ENCODE measurements around the gene GALNTL6.

The GALNTL6 gene

GRCh38 chr4:172596206-172596605 is 783.0 kb downstream of the GALNTL6 start:
- DNase-seq: peak; percentile 5

GRCh38 chr4:172599554-172599953 is 786.4 kb downstream of the GALNTL6 start:
- no peak for DNase-seq

- peak; percentile 85 for DNase-seq
Observed at GRCh38 chr4:172601195-172601594, 788.0 kb downstream of the GALNTL6 start.

GRCh38 chr4:172619218-172619617 is 806.0 kb downstream of the GALNTL6 start:
- DNase-seq: no peak

- DNase-seq: no peak
Observed at GRCh38 chr4:172619798-172620197, 806.6 kb downstream of the GALNTL6 start.

- no peak for DNase-seq
Observed at GRCh38 chr4:172628263-172628662, 815.1 kb downstream of the GALNTL6 start.

GRCh38 chr4:172630280-172630679 is 817.1 kb downstream of the GALNTL6 start:
- DNase-seq: no peak

- DNase-seq: no peak
Observed at GRCh38 chr4:172631832-172632231, 818.6 kb downstream of the GALNTL6 start.

GRCh38 chr4:172648471-172648870 is 835.3 kb downstream of the GALNTL6 start:
- DNase-seq: no peak

GRCh38 chr4:172649143-172649542 is 835.9 kb downstream of the GALNTL6 start:
- no peak for DNase-seq

- DNase-seq: peak; percentile 13
Observed at GRCh38 chr4:172650758-172651530, 837.7 kb downstream of the GALNTL6 start.

- DNase-seq: no peak
Observed at GRCh38 chr4:172651961-172652360, 838.8 kb downstream of the GALNTL6 start.

GRCh38 chr4:172652369-172652768 is 839.2 kb downstream of the GALNTL6 start:
- DNase-seq: peak; percentile 2

GRCh38 chr4:172653676-172654075 is 840.5 kb downstream of the GALNTL6 start:
- no peak for DNase-seq

GRCh38 chr4:172654457-172654856 is 841.3 kb downstream of the GALNTL6 start:
- DNase-seq: peak; percentile 14

- peak; percentile 3 for DNase-seq
Observed at GRCh38 chr4:172656055-172656454, 842.9 kb downstream of the GALNTL6 start.

GRCh38 chr4:172657081-172657480 is 843.9 kb downstream of the GALNTL6 start:
- no peak for DNase-seq

- peak; percentile 36 for DNase-seq
Observed at GRCh38 chr4:172660251-172660650, 847.0 kb downstream of the GALNTL6 start.

GRCh38 chr4:172662113-172662512 is 848.9 kb downstream of the GALNTL6 start:
- DNase-seq: no peak

- DNase-seq: no peak
Observed at GRCh38 chr4:172666711-172667368, 853.6 kb downstream of the GALNTL6 start.

- no peak for DNase-seq
Observed at GRCh38 chr4:172674811-172675210, 861.6 kb downstream of the GALNTL6 start.

GRCh38 chr4:172675232-172675631 is 862.0 kb downstream of the GALNTL6 start:
- no peak for DNase-seq

GRCh38 chr4:172680691-172681090 is 867.5 kb downstream of the GALNTL6 start:
- no peak for DNase-seq

- no peak for DNase-seq
Observed at GRCh38 chr4:172683021-172683420, 869.8 kb downstream of the GALNTL6 start.
